Dendritic cell treated with granulocyte-macrophage colony-stimulating factor and Interleukin-4, amounts not matched to agents 40 ng/mL and 50 ng/mL, for 4 days (primary cell): ENCODE measurements around the gene MEP1A.
"Not testable (repeated sequence)": the region's sequence is repeated elsewhere in the genome, so short reads cannot be mapped to it uniquely, and the experiment has no call there.

ENCODE experiments used
- H3K27ac Mint-ChIP-seq: one replicate; pipeline ENCODE4 v1.8.0; 2022; ENCODE audit warnings: mild to moderate bottlenecking, mixed read lengths
- H3K27me3 Mint-ChIP-seq: one replicate; pipeline ENCODE4 v1.8.0; 2022; ENCODE audit warnings: mild to moderate bottlenecking, mixed read lengths
- H3K36me3 Mint-ChIP-seq: one replicate; pipeline ENCODE4 v1.8.0; 2022; ENCODE audit warnings: low read depth, mixed read lengths
- H3K4me1 Mint-ChIP-seq: one replicate; pipeline ENCODE4 v1.8.0; 2022; ENCODE audit warnings: low read depth, mixed read lengths
- H3K4me3 Mint-ChIP-seq: one replicate; pipeline ENCODE4 v1.8.0; 2022; ENCODE audit warnings: mild to moderate bottlenecking, moderate library complexity, mixed read lengths
- H3K9me3 Mint-ChIP-seq: one replicate; pipeline ENCODE4 v1.8.0; 2022; ENCODE audit warnings: mixed read lengths
- intact Hi-C: fragments of 100-400 bp; cut with micrococcal nuclease; formaldehyde crosslinking; loops from one replicate; pipeline ENCODE4 v1.15.0; 2022

MEP1A gene

GRCh38 chr6:46793138-46793537 is at the start of gene MEP1A:
TSS of gene MEP1A (plus strand) at chr6:46793389. CDS start at chr6:46793399, 10 bp downstream.
- intact Hi-C loops = no loop called here
- no peaks in the 10 kb centered on the region for H3K36me3 Mint-ChIP-seq
- H3K27me3 Mint-ChIP-seq = no peaks in the 10 kb centered on the region
- H3K9me3 Mint-ChIP-seq = peaks cover 7% of the 10 kb centered on the region
- H3K4me3 Mint-ChIP-seq = no peak within 1 kb of the TSS
- H3K27ac Mint-ChIP-seq = no peak within 1 kb of the TSS
- no peaks in the 10 kb centered on the region for H3K4me1 Mint-ChIP-seq

GRCh38 chr6:46743425-46744158 is 49.6 kb upstream of the MEP1A start:
- H3K27ac Mint-ChIP-seq = no peak overlapping the region
- peaks cover 28% of the 10 kb centered on the region for H3K9me3 Mint-ChIP-seq
- no peak overlapping the region for H3K4me3 Mint-ChIP-seq
- intact Hi-C loops = no loop called here
- peaks cover 31% of the 10 kb centered on the region for H3K4me1 Mint-ChIP-seq
- H3K36me3 Mint-ChIP-seq = peaks cover 2% of the 10 kb centered on the region
- peaks cover 3% of the 10 kb centered on the region for H3K27me3 Mint-ChIP-seq

- H3K27me3 Mint-ChIP-seq, intact Hi-C loops, H3K4me3 Mint-ChIP-seq, H3K27ac Mint-ChIP-seq, H3K36me3 Mint-ChIP-seq: not testable (repeated sequence)
- Mint-ChIP-seq H3K9me3 (peaks cover 33% of the 10 kb centered on the region), H3K4me1 (peaks cover 36% of the 10 kb centered on the region)
Measured at GRCh38 chr6:46744159-46744725, 48.9 kb upstream of the MEP1A start.

GRCh38 chr6:46745973-46746372 is 47.2 kb upstream of the MEP1A start:
- intact Hi-C loops = no loop called here
- Mint-ChIP-seq H3K27me3 (no peaks in the 10 kb centered on the region), H3K4me3 (no peak overlapping the region), H3K36me3 (peaks cover 6% of the 10 kb centered on the region), H3K4me1 (peaks cover 38% of the 10 kb centered on the region), H3K27ac (no peak overlapping the region), H3K9me3 (peaks cover 33% of the 10 kb centered on the region)

GRCh38 chr6:46746696-46747095 is 46.5 kb upstream of the MEP1A start, which contains the start of gene ANKRD66:
TSS of gene ANKRD66 (plus strand) at chr6:46746933. CDS start at chr6:46751949, 5,016 bp downstream.
- Mint-ChIP-seq H3K27ac (no peak within 1 kb of the TSS), H3K36me3 (peaks cover 6% of the 10 kb centered on the region), H3K4me1 (peaks cover 38% of the 10 kb centered on the region), H3K9me3 (peaks cover 33% of the 10 kb centered on the region), H3K4me3 (no peak within 1 kb of the TSS), H3K27me3 (no peaks in the 10 kb centered on the region)
- intact Hi-C loops = no loop called here

- no peaks in the 10 kb centered on the region for H3K27me3 Mint-ChIP-seq
- intact Hi-C loops = no loop called here
- H3K9me3 Mint-ChIP-seq = peaks cover 30% of the 10 kb centered on the region
- H3K27ac Mint-ChIP-seq = no peak overlapping the region
- H3K4me3 Mint-ChIP-seq = no peak overlapping the region
- H3K4me1 Mint-ChIP-seq = peaks cover 37% of the 10 kb centered on the region
- peaks cover 6% of the 10 kb centered on the region for H3K36me3 Mint-ChIP-seq
Measured at GRCh38 chr6:46748940-46749503, 44.2 kb upstream of the MEP1A start.

- H3K4me1 Mint-ChIP-seq = peaks cover 29% of the 10 kb centered on the region
- no peak overlapping the region for H3K27ac Mint-ChIP-seq
- intact Hi-C loops = no loop called here
- H3K4me3 Mint-ChIP-seq = no peak overlapping the region
- no peaks in the 10 kb centered on the region for H3K27me3 Mint-ChIP-seq
- peaks cover 23% of the 10 kb centered on the region for H3K9me3 Mint-ChIP-seq
- H3K36me3 Mint-ChIP-seq = peaks cover 6% of the 10 kb centered on the region
Measured at GRCh38 chr6:46749731-46750130, 43.5 kb upstream of the MEP1A start.

- no peaks in the 10 kb centered on the region for H3K27me3 Mint-ChIP-seq
- peaks cover 14% of the 10 kb centered on the region for H3K4me1 Mint-ChIP-seq
- no peak overlapping the region for H3K4me3 Mint-ChIP-seq
- peaks cover 6% of the 10 kb centered on the region for H3K36me3 Mint-ChIP-seq
- peaks cover 15% of the 10 kb centered on the region for H3K9me3 Mint-ChIP-seq
- intact Hi-C loops = no loop called here
- H3K27ac Mint-ChIP-seq = no peak overlapping the region
Measured at GRCh38 chr6:46751658-46752057, 41.5 kb upstream of the MEP1A start.

- Mint-ChIP-seq H3K4me3 (no peak overlapping the region), H3K9me3 (no peaks in the 10 kb centered on the region), H3K4me1 (no peaks in the 10 kb centered on the region), H3K36me3 (no peaks in the 10 kb centered on the region), H3K27ac (no peak overlapping the region), H3K27me3 (no peaks in the 10 kb centered on the region)
- intact Hi-C loops = no loop called here
Measured at GRCh38 chr6:46755865-46756264, 37.3 kb upstream of the MEP1A start.

- Mint-ChIP-seq H3K36me3 (no peaks in the 10 kb centered on the region), H3K4me3 (no peak overlapping the region), H3K27me3 (no peaks in the 10 kb centered on the region), H3K4me1 (no peaks in the 10 kb centered on the region), H3K27ac (no peak overlapping the region), H3K9me3 (no peaks in the 10 kb centered on the region)
- intact Hi-C loops = no loop called here
Measured at GRCh38 chr6:46756469-46757213, 36.5 kb upstream of the MEP1A start.

GRCh38 chr6:46757214-46757596 is 36.0 kb upstream of the MEP1A start:
- no peaks in the 10 kb centered on the region for H3K4me1 Mint-ChIP-seq
- no peaks in the 10 kb centered on the region for H3K27me3 Mint-ChIP-seq
- H3K36me3 Mint-ChIP-seq = no peaks in the 10 kb centered on the region
- no peak overlapping the region for H3K27ac Mint-ChIP-seq
- H3K9me3 Mint-ChIP-seq = no peaks in the 10 kb centered on the region
- no peak overlapping the region for H3K4me3 Mint-ChIP-seq
- intact Hi-C loops = no loop called here

- Mint-ChIP-seq H3K4me1 (no peaks in the 10 kb centered on the region), H3K36me3 (no peaks in the 10 kb centered on the region), H3K9me3 (no peaks in the 10 kb centered on the region), H3K27me3 (no peaks in the 10 kb centered on the region), H3K27ac (no peak overlapping the region), H3K4me3 (no peak overlapping the region)
- intact Hi-C loops = no loop called here
Measured at GRCh38 chr6:46758960-46759753, 34.0 kb upstream of the MEP1A start.

- no peaks in the 10 kb centered on the region for H3K36me3 Mint-ChIP-seq
- H3K4me1 Mint-ChIP-seq = no peaks in the 10 kb centered on the region
- intact Hi-C loops = no loop called here
- H3K9me3 Mint-ChIP-seq = no peaks in the 10 kb centered on the region
- no peak overlapping the region for H3K4me3 Mint-ChIP-seq
- no peaks in the 10 kb centered on the region for H3K27me3 Mint-ChIP-seq
- no peak overlapping the region for H3K27ac Mint-ChIP-seq
Measured at GRCh38 chr6:46760925-46761324, 32.3 kb upstream of the MEP1A start.
